Heart left ventricle (tissue), 13 donors: Measurements from ENCODE around the gene CCDC7.

ENCODE experiments used
- CTCF ChIP-seq, 12 donors: fragments of 200-600 bp; sonication (generic) in 4 of 12; IDR thresholded peaks; one replicate each; pipeline versions ENCODE4 v1.5.0 to v1.8.0; 2018 to 2022; ENCODE audit warnings: antibody characterized with exemption in 12 of 12, mild to moderate bottlenecking in 5 of 12
- POLR2A ChIP-seq, 2 donors: fragments of 450-650 bp; IDR thresholded peaks; one replicate each; pipeline ENCODE4 v1.6.1; 2017; ENCODE audit warnings: antibody characterized with exemption in 2 of 2, mild to moderate bottlenecking in 2 of 2, moderate library complexity in 2 of 2
- donor health status: ischemic (EF 13 %, LVEDD 7.1; RV severe dilation, severe dysfunction).
- donor health status: DM: no; HTN: yes; CAD: no.
- donor health status: DM: no; HTN: no; CAD: no.
- donor health status: ischemic (EF 25% LVEDD 6.9; RV normal size, moderate dysfunction).
- donor health status: ischemic (EF 25% LVEDD 5.7; RV mildly dilated, moderate dysfunction).
- donor health status: ischemic (EF 35%, LVEDD 5.7; RV mildly dilated, moderate dysfunction).
- donor health status: nonischemic (EF 11% LVEDD 7.7; RV severe dilation, severe dysfunction).
- donor health status: DM: yes; HTN: yes; CAD: no.
- donor health status: PGD.
- donor health status: ischemic (EF 29% LVEDD 5.4; RV normal size, mild dysfunction).
- donor health status: nonischemic (EF 23%, LVEDD 6.1; RV moderate dilation, normal function).

GRCh38 chr10:32629910-32630309 lies 184.0 kb downstream of the CCDC7 start:
- TF ChIP-seq CTCF (IDR thresholded peaks at IDR 0.05), result no peak
- no peak for TF ChIP-seq POLR2A (IDR thresholded peaks at IDR 0.05)
